CD14-positive monocyte (primary cell): ENCODE results near the gene BPI. TPM values are rescaled to one million over a fixed set of nuclear protein-coding genes. Genes with fewer than 3 reads are reported as not detected.

Experiments used
- DNase-seq, 3 donors: peaks; one replicate each; pipeline ENCODE4 v3.0.0-alpha.2; 2011 to 2022
- H2AFZ ChIP-seq: 2 replicates; pipeline ENCODE4 v1.6.0; 2012; ENCODE audit warnings: mild to moderate bottlenecking, low read depth, low read length, inconsistent platforms; ENCODE audit not compliant: insufficient read depth, poor library complexity, severe bottlenecking
- H3K27ac ChIP-seq, 2 donors: 1 replicate in 1 of 2; 2 replicates in 1 of 2; pipeline ENCODE4 v1.5.1; 2012 to 2013; ENCODE audit warnings: low read length in 2 of 2, control low read depth in 1 of 2, inconsistent platforms in 1 of 2, low read depth in 1 of 2, mild to moderate bottlenecking in 1 of 2
- H3K27me3 ChIP-seq, 2 donors: one replicate each; pipeline versions ENCODE4 v1.6.0 to v1.6.1; 2011 to 2013; ENCODE audit warnings: low read length in 2 of 2; ENCODE audit not compliant: control insufficient read depth in 2 of 2, insufficient read depth in 2 of 2
- H3K36me3 ChIP-seq, 2 donors: replicated peaks in 1 of 2; 1 replicate in 1 of 2; 2 replicates in 1 of 2; pipeline versions ENCODE4 v1.5.1 to v1.6.1; 2012 to 2013; ENCODE audit warnings: low read length in 2 of 2, control low read depth in 1 of 2, inconsistent platforms in 1 of 2, mild to moderate bottlenecking in 1 of 2; ENCODE audit not compliant: insufficient read depth in 2 of 2, control insufficient read depth in 1 of 2
- H3K4me1 ChIP-seq, 2 donors: 1 replicate in 1 of 2; 2 replicates in 1 of 2; pipeline versions ENCODE4 v1.5.1 to v1.6.1; 2012 to 2013; ENCODE audit warnings: low read length in 2 of 2, control low read depth in 1 of 2, inconsistent platforms in 1 of 2, mild to moderate bottlenecking in 1 of 2, moderate library complexity in 1 of 2; ENCODE audit not compliant: insufficient read depth in 2 of 2, control insufficient read depth in 1 of 2
- H3K4me2 ChIP-seq: replicated peaks from 2 replicates; pipeline ENCODE3; 2012; ENCODE audit warnings: low read length, moderate library complexity, mild to moderate bottlenecking; ENCODE audit not compliant: poor library complexity, severe bottlenecking; ENCODE audit errors: extremely low read depth
- H3K4me3 ChIP-seq, 3 experiments: fragments of 200-600 bp in 1 of 3; sonication (generic) in 1 of 3; replicated peaks in 1 of 3; 1 replicate in 2 of 3; 2 replicates in 1 of 3; pipeline ENCODE4 v1.5.1; 2011 to 2013; ENCODE audit warnings: low read length in 3 of 3, mild to moderate bottlenecking in 3 of 3, control low read depth in 2 of 3, low read depth in 2 of 3, inconsistent platforms in 1 of 3, moderate library complexity in 1 of 3
- H3K79me2 ChIP-seq: 2 replicates; pipeline ENCODE4 v1.6.0; 2012; ENCODE audit warnings: mild to moderate bottlenecking, control low read depth, inconsistent platforms, low read length, moderate library complexity; ENCODE audit not compliant: insufficient read depth
- H3K9ac ChIP-seq: 2 replicates; pipeline ENCODE4 v1.6.0; 2017; ENCODE audit warnings: low read length, mild to moderate bottlenecking; ENCODE audit not compliant: insufficient read depth, poor library complexity, severe bottlenecking
- H3K9me3 ChIP-seq, 2 donors: replicated peaks in 1 of 2; 1 replicate in 1 of 2; 2 replicates in 1 of 2; pipeline versions ENCODE4 v1.5.1 to v1.6.1; 2012 to 2013; ENCODE audit warnings: low read length in 2 of 2, control low read depth in 1 of 2; ENCODE audit not compliant: control insufficient read depth in 1 of 2, insufficient read depth in 1 of 2
- H4K20me1 ChIP-seq: 2 replicates; pipeline ENCODE4 v1.6.0; 2012; ENCODE audit warnings: mild to moderate bottlenecking, low read length, control low read depth, moderate library complexity; ENCODE audit not compliant: insufficient read depth
- H3K27ac Mint-ChIP-seq, 7 donors: one replicate each; pipeline ENCODE4 v1.8.0; 2020; ENCODE audit warnings: mild to moderate bottlenecking in 7 of 7, mixed read lengths in 7 of 7, moderate library complexity in 6 of 7, inconsistent platforms in 2 of 7
- H3K27me3 Mint-ChIP-seq, 3 donors: one replicate each; pipeline ENCODE4 v1.8.0; 2021 to 2022; ENCODE audit warnings: low read depth in 3 of 3, mild to moderate bottlenecking in 3 of 3, mixed read lengths in 3 of 3, moderate library complexity in 3 of 3, inconsistent platforms in 1 of 3
- H3K36me3 Mint-ChIP-seq, 2 donors: one replicate each; pipeline ENCODE4 v1.8.0; 2020; ENCODE audit warnings: mixed read lengths in 2 of 2, inconsistent platforms in 1 of 2, mild to moderate bottlenecking in 1 of 2
- H3K4me1 Mint-ChIP-seq: one replicate; pipeline ENCODE4 v1.8.0; 2020; ENCODE audit warnings: mild to moderate bottlenecking, mixed read lengths
- H3K4me3 Mint-ChIP-seq, 2 donors: one replicate each; pipeline ENCODE4 v1.8.0; 2020; ENCODE audit warnings: mild to moderate bottlenecking in 2 of 2, mixed read lengths in 2 of 2, moderate library complexity in 1 of 2
- H3K9me3 Mint-ChIP-seq, 7 donors: one replicate each; pipeline ENCODE4 v1.8.0; 2020 to 2022; ENCODE audit warnings: mixed read lengths in 7 of 7, mild to moderate bottlenecking in 6 of 7, moderate library complexity in 6 of 7, inconsistent platforms in 2 of 7
- CTCF ChIP-seq: fragments of 200-600 bp; IDR thresholded peaks from one replicate; pipeline ENCODE4 v1.8.0; 2022; ENCODE audit warnings: antibody characterized with exemption, mild to moderate bottlenecking
- WGBS: methylation state at CpG from one replicate; pipeline ENCODE4 v1.1.5; 2013; ENCODE audit warnings: missing lambda C conversion rate; ENCODE audit not compliant: insufficient coverage; 5-methylcytosine and 5-hydroxymethylcytosine counted together
- intact Hi-C, 2 donors: fragments of 100-400 bp; cut with micrococcal nuclease; formaldehyde crosslinking; loops; one replicate each; pipeline versions ENCODE4 v1.15.0 to v1.15.1; 2023
- polyA plus RNA-seq, 3 donors: library from polyadenylated mRNA; depleted of rRNA in 1 of 3; unstranded in 2 of 3; stranded (reverse) in 1 of 3; fragments of 300-500 nt in 2 of 3; fragments of >200 nt in 1 of 3; fragmentation: Illumina TruSeq in 2 of 3; gene quantifications; 1 replicate in 2 of 3; 2 replicates in 1 of 3; pipeline ENCODE4 v1.2.3, GENCODE V29; 2012 to 2021

Gene BPI
- polyA plus RNA-seq, 3 donors: 8.2 to 9.0 (median 8.7) TPM

GRCh38 chr20:38260025-38260377 lies 44.0 kb upstream of the BPI start:
- no peak overlapping the region for H3K9ac ChIP-seq
- H3K27me3 ChIP-seq: peaks cover 36 to 44% of the 10 kb centered on the region in 2 donors
- intact Hi-C loops: no loop called here
- peaks cover 0 to 5% of the 10 kb centered on the region in 2 donors for H3K4me1 ChIP-seq
- H3K4me3 ChIP-seq: no peak overlapping the region
- H3K9me3 ChIP-seq: peaks cover 3 to 15% of the 10 kb centered on the region in 2 donors
- H3K9me3 Mint-ChIP-seq: peaks cover 2 to 19% (median 8%) of the 10 kb centered on the region in 7 donors
- no peak for DNase-seq
- H2AFZ ChIP-seq: no peak overlapping the region
- peak overlapping the region in 1 of 2 donors; percentile 81 for H3K4me3 Mint-ChIP-seq
- no peak overlapping the region for H3K27ac ChIP-seq
- no peaks in the 10 kb centered on the region for H3K36me3 ChIP-seq
- H3K27me3 Mint-ChIP-seq: peaks cover 36 to 55% (median 46%) of the 10 kb centered on the region in 3 donors
- no peaks in the 10 kb centered on the region for H4K20me1 ChIP-seq
- no CpG with 5 or more reads among the region's 5 CpGs for WGBS
- H3K4me1 Mint-ChIP-seq: peaks cover 16% of the 10 kb centered on the region
- no peaks in the 10 kb centered on the region for H3K79me2 ChIP-seq
- H3K27ac Mint-ChIP-seq: peak overlapping the region in 1 of 7 donors; percentile 43
- peaks cover 4 to 11% of the 10 kb centered on the region in 2 donors for H3K36me3 Mint-ChIP-seq
- H3K4me2 ChIP-seq: no peak overlapping the region
- TF ChIP-seq CTCF: no peak

GRCh38 chr20:38260378-38261053 lies 43.4 kb upstream of the BPI start, which contains the start of gene KIAA1755:
KIAA1755 (minus strand) TSS chr20:38260735; CDS start chr20:38260500, 235 bp downstream.
- Histone ChIP-seq H3K79me2 (no peaks in the 10 kb centered on the region), H3K4me3 (no peak within 1 kb of the TSS), H3K9ac (no peak within 1 kb of the TSS), H3K9me3 (peaks cover 3 to 15% of the 10 kb centered on the region in 2 donors), H2AFZ (no peak within 1 kb of the TSS), H3K27me3 (peaks cover 36 to 44% of the 10 kb centered on the region in 2 donors), H3K4me2 (no peak within 1 kb of the TSS), H3K4me1 (peaks cover 0 to 5% of the 10 kb centered on the region in 2 donors), H4K20me1 (no peaks in the 10 kb centered on the region), H3K27ac (no peak within 1 kb of the TSS), H3K36me3 (no peaks in the 10 kb centered on the region)
- Mint-ChIP-seq H3K27ac (peak within 1 kb of the TSS in 1 of 7 donors; percentile 43), H3K9me3 (peaks cover 2 to 19% (median 8%) of the 10 kb centered on the region in 7 donors), H3K36me3 (peaks cover 4 to 11% of the 10 kb centered on the region in 2 donors), H3K27me3 (peaks cover 36 to 53% (median 46%) of the 10 kb centered on the region in 3 donors), H3K4me3 (peak within 1 kb of the TSS; percentile 53 to 86), H3K4me1 (peaks cover 13% of the 10 kb centered on the region)
- DNase-seq: no peak
- 12% methylated on average over 35 of the region's 65 CpGs for WGBS
- no peak for TF ChIP-seq CTCF
- intact Hi-C loops: no loop called here
